Dedifferentiated amniotic fluid mesenchymal stem cell (primary cell): ENCODE results near the gene PTPA.
"Not testable (repeated sequence)": the region's sequence is repeated elsewhere in the genome, so short reads cannot be mapped to it uniquely, and the experiment has no call there.

Experiments
- DNase-seq: peaks from one replicate; pipeline ENCODE4 v3.0.0-alpha.2; 2016; ENCODE audit errors: extremely low spot score

The PTPA gene

DNA sequence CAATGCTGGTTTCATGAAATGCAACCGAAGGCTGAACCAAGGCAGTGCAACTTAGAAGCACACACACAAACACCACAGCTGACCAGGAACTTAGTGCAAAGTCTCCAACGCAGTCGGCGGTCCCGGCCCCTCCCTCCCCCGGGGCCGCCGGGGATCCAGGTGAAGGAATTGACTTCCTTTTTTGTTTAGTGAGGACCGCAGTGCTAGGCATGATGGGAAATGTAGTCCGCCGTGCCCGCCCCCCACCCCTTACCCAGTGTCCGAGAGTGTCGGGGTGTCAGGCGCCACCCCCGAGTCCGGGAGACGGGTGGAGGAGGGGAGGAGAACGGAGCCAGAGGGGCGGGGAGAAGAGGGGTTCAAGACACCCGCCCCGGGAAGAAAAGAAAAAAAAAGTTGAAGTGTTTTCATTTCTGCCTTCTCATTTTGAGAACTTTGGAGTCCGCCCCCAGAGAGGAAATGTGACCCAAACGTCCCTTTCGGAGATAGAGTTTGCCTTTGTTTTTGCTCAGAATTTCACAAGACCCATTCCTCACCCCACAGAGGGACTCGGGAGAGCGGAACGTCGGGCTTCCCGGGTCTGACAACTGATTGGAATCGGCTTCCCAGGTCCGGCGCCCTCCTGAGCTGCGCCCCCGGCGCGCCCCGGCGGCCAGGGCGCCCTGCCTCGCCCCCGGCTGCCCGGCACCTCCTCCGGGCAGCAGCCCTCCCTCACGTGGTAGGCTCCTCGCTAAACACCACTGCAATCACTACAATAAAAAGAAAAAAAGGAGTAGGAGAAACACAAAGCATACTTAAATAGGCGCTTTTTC lies 64.8 kb downstream of the PTPA start:
- peak; percentile 84 for DNase-seq

DNA sequence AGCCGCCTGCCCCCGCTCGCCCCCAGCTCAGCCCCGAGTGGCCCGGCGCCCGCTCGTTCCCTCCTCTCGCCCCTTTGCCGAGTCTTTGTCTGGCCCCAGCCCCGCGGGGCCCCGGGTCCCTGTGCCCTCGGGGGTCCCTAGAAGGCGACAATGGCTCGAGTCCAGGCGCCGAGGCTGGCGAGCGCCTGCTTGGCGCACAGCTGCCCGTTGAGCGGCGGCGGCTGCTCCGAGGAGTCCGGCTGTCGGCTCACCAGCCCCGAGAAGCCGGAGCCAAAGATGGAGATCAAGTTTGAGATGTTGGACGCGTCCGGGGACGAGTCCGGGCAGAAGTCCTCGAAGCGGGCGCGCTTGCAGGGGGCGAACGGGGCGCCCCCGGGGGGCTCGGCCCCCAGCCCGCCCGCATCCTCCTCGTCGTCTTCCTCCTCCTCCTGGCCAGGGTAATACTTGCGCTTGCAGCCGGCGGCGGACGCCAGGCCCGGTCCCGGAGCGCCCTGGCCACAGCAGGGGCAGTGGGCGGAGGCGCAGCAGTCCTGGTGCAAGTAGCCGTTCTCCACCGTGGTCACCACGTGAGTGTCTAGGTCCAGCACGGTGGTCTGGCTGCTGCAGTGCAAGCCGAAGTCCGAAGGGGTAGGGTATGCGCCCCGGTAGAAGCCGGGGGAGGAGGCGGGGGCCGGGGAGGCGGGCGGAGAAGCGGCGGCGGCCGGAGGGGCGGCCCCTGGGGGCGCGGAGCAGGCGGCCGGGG lies 65.7 kb downstream of the PTPA start:
- no peak for DNase-seq

DNA sequence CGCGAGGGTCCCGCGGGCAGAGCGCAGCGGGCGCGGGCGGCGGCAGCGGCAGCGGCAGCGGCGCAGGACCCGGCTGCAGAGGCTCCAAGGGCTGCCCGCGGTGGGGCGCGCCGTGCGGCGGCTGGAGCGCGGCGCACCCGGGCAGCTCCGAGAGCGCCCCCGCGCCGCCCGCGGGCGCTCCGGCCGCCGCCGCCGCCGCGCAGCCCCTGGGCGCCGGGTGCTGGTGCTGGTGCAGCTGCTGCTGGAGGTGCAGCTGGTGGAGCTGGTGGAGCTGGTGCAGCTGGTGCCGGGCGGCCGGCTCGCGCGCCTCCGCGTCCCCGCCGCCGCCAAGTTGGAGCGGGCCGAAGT lies 66.2 kb downstream of the PTPA start:
- DNase-seq = no peak

DNA sequence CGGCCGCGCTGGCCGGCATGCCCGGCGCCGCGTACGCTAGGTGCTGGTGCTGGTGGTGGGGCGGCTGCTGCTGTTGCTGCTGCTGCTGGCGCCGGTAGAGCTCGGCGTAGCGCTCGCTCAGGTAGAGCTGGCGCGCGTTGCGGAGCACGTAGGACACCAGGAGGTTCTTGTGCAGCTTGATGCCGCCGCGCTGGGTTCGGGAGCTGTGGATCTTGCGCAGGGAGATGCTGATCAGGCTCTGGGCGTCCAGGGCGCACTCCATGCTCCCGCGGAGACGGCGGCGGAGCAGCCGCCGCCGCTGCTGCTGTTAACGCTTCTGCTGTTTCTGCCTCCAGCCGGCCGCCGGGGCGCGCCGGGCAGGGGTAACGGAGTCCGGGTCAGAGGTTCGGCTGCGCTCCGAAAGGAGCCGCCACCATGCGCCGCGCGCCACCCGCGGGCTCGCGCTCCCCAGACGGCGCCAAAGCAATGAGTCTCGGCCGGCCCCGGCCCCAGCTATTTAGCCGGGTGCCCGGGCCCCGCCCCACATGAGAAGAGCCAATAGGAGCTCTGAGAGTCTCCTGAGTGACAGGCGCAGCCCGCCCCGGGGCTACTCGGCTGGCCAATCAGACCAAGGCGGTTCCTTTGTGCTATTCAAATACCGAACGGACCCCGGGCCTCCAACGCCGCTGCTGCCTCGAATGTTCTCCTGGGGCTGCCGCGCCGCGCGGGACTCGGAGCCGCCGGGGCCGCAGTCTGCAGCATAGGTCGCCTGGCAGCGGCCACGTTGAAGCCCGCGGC lies 66.8 kb downstream of the PTPA start, which contains the start of gene IER5L:
TSS of gene IER5L (minus strand) at position 471 of the 777 bp plus-strand sequence. CDS start at position 262, 209 bp downstream.
- peak; percentile 96 for DNase-seq

DNA sequence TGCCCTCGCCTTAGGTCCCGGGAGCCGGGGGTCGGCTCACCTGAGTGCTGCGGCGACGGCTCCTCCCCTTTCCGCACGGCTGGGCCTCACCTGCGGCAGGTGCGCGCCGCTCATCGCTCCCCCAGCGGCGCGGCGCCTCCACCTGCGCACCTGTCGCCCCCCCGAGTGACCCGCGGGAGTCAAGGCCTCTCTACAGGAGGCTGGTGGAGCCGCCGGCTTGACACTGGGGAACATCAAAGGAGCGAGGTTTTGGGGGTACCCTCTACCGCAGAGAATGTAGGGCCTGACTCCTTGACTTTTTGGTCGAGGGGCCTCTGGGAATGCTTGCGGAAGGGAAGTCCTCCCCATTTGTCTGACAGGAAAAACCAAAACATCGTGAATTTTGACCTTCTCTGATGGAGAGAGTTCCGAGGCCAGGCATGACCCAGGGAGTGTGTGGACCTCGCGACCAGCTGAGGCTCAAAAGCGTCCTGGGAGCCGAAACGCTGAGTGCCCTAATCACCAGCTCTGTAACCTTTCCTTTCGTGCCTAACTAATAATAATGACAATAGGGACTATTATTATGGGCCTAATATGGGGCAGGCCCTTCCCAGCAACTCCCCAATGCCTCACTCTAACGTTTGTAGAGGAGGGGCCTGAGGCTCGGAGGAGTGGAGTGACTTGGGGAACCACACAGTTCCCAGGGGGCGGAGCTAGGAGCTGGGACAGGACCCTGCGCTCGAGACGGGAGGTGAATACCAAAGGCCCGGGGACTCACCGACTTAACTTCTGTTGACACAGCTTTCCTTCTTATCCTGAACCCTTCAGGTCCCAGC lies 67.6 kb downstream of the PTPA start:
- no peak for DNase-seq

DNA sequence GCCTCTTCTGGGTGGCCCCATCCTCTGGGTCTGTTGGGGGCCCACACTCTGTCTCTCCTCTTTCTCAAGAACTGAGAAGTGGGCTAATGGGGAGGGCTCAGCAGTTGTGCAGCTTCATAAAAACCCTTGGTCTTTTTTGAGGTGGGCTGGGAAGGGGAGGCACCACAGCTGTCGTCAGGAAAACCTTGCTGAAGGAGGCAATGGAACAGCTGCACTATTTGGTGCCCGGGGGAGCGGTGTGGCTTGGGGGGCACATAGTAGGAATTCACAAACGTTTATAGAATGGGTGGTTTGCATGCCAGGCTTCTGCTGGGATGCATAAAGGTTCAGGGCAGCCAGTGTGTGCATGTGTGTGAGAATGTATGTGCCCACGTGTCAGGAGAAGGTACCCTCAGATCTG lies 70.0 kb downstream of the PTPA start:
- no peak for DNase-seq

DNA sequence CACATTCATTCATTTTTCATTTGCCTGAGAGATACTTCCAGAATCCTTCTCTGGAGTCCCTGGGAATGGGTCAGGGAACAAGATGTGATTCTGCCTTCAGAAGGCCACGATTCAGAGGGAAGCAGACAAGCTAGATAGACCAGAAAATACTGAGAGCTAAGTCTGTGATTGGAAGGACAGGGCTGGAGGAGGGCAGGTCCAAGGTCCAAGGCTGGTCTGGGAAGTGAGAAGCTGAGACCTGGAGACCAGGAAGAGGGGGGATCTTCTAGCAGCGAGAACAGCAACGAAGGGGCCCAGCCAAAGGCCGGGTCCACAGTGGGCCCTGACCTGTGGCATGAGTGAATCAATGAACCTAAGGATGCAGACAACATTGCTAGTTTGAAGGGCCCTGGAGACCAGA lies 70.9 kb downstream of the PTPA start:
- no peak for DNase-seq

DNA sequence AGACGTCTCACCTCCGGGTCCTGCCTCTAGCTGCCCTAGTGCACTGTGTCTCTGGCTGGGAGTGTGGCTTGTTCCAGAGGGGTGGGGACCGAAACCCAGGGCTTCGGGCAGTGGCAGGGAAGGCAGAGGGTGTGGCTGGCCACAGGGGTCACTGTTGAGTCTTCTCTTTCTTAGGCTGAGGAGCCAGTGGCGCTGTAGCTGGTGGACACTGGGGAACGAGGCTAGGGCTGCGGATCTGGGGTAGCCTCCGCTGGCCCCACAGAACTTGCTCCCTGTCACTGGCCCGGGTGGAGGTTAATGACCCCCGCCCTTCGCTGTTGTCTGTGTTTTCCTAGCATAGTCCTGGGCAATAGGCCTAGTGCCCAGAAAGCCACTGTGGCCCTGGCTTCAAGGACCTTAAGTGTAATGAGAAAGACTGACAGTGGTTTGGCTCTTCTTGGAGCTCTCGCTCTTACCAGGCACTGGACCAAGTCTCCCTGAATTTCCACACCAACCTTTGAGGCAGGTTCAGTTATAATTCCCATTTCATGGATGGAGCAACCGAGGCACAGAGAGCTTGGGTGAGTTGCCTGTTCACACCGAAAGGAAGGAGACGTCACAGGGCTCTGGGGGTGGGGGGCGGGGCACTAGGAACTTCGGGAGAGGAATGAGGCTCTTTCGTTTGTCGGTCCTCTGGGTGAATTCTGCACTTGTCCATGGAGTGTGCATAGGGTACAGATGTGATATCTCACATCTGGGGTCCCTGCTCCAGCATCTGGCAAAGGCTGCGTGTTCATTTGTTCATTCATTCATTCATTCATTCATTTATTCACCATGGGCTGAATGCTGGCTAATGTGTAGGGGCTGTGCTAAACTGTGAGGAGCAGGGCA lies 71.6 kb downstream of the PTPA start:
- no peak for DNase-seq

DNA sequence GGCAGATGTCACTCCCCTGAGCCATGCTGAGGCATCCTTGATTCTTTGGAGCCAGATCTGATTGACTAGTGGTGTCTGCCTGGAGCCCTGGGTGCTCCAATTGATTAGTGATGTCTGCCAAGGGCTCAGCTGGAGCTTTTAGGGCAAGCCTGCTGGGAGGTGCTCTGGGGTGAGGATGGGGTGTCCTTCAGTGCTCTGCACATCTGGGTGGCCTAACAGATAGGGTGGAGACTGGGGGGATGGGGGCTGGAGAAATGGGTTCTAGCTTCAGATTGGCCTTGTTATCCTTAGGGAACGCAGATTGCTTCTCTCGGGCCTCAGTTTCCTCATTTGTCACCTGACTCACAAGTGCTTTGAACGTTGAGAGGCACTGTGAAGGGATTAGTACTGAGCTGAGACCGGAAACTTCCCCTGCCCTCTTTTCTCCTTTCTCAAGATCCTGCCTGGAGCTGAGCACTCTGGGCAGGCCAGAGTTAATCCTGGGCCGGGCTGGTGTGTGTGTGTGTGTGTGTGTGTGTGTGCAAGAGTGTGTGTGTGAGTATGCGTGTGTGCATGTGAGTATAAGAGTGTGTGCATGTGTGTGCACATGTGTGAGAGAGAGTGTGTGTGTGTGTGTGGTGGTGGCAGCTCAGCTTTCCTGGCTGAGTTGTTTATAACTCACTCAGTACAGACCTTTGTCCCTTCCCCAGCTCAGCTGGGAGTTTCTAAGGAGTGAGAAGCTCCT lies 72.4 kb downstream of the PTPA start:
- DNase-seq = no peak

DNA sequence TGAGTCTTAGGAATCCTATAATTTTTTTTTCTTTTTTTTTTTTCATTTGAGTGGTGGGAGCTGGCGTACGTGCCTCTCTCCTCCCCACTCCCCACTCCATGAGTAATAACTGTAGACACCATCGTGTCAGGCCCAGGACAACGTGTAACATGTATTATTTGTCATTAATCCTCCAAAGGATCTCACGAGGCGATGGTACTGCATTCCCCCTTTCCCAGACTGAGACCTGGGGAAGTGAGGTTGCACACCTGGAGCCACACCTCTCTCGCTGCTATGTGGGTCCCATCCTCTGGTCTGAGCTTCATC lies 73.0 kb downstream of the PTPA start:
- no peak for DNase-seq

DNA sequence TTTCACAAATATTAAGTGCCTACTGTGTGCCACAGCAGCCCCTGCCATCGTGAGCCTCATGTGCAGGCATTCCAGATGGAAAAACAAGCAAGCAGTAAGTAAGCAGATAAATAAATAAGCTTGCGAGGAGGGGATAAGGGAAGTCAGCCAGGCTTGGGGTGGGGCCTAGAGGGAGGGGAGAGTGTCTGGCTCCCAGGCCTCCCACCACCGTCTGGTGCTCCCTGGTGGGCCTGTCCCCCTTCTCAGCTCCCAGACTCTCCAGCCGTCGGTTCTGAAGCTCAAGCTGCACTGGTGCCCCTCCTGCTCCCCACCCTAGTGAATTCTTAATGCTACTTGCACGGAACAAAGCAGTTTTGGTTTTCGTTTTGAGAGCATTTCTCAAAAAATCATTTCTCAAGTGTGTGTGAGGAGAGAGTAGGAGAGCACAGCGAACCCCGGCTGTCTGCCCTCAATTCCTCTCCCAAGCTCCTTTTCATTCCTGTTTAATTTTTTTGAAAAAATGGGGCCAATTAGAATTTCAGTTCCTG lies 73.4 kb downstream of the PTPA start:
- no peak for DNase-seq

DNA sequence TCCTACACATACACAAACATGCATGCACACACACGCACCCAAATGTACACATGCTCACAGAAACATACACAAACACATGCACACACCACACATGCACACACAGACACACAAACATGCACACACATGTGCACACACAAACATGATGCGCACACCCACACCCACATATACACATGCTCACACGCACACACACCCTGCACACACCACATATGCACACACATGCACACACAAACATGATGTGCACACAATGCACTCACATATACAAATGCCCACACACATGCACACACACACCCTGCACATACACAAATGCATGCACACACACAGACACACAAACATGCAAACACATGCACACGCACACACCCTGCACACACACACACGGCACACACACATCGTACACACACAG lies 74.2 kb downstream of the PTPA start:
- DNase-seq = no peak

DNA sequence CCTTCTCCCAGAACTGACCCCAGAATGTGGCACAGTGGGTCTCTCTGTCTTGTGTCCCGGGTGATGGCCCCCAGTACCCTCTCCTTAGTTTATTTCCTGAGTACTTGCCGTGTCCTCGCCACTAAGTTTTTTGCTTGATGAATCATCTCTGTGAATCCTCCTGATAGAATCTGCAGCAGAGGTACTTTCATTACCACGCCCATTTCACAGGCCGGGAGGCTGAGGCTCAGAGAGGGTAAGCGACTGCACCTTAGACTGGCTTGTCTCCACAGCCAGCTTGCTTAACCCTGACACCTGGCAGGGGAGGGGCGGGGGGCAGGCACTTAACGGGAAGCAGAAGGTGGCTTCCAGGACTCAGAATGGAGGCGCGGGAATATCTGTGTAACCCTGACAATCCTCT lies 74.8 kb downstream of the PTPA start:
- no peak for DNase-seq

DNA sequence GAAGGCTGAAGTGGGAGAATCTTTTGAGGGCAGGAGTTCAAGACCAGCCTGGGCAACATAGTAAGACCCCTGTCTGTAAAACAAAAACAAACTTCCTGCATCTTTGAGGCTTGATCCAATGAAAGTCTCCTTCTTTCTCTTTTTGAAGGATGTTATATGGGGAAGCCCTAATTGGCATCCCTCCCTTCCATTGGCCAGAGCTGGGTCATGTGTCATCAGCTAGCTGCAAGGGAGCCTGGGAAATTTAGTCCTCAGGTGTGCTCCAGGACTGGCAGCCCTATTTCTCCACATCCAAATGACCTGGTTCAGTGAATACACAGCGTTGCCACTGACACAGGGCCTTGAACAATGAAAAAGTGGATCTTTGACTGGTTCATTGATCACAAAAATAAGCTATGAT lies 75.8 kb downstream of the PTPA start:
- DNase-seq = no peak

DNA sequence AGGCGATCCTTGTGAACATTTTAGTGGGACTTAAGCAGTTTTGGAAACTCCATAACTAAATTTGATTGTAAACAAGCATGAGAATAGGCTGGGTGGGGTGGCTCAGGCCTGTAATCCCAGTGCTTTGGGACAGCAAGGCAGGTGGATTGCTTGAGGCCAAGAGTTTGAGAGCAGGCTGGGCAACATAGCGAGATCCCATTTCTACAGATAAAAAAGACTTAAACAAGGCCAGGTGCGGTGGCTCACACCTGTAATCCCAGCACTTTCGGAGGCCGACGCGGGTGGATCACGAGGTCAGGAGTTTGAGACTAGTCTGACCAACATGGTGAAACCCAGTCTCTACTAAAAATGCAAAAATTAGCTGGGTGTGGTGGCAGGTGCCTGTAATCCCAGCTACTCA lies 78.8 kb downstream of the PTPA start:
- DNase-seq = not testable (repeated sequence)

DNA sequence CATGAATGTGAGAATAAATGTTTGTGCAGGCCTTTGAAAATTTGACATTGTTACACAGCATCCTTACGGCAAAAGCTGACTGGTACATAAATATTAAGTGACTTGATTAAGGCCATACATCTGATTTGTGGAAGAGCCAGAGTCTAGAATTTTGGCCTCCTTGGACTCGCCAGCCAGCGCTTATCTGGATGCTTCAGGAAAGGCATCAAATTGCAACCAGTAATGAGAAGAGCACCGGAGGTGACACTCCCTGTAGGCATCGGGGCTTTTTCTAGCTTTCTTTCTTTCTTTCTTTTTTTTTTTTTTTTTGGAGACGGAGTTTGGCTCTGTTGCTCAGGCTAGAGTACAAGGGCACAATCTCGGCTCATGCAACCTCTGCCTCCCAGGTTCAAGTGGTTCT lies 80.0 kb downstream of the PTPA start:
- no peak for DNase-seq

DNA sequence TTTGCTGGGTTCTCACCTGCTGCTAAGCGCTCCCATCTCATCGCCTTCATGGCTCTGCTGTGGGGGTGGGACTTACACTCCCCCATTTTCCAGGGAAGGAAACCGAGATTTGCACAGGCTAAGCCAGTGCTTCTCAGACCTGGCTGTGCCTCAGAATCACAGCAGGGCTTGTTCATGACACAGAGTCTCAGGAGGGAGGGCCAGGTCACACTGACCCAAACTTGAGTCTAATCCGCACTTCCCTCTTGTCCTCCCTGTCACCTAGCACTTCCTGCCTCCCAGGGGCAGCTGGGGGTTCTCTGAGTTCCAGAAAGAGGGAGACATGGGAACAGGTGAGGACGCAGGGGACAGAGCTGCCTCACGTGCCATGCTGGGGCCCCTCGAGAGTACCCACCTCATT lies 82.4 kb downstream of the PTPA start:
- DNase-seq = no peak

DNA sequence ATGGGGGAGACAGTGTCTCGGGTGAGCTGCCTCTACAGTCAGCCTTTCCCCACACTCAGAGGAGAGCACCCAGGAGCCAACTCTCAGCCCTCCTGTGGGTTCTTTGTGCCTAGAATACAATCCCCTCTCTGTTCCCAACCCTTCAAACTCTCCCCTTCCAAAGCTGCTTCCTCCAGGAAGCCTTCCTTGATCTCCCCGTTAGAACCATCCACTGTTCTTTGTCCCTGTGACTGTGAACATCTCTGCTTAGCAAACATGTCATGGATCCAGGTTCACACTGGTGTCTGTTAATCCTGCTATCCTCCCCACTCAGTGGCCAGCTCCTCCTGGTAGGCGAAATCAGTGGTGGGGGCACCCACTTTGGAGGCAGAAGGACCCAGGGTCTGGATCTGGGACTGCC lies 83.0 kb downstream of the PTPA start:
- no peak for DNase-seq

DNA sequence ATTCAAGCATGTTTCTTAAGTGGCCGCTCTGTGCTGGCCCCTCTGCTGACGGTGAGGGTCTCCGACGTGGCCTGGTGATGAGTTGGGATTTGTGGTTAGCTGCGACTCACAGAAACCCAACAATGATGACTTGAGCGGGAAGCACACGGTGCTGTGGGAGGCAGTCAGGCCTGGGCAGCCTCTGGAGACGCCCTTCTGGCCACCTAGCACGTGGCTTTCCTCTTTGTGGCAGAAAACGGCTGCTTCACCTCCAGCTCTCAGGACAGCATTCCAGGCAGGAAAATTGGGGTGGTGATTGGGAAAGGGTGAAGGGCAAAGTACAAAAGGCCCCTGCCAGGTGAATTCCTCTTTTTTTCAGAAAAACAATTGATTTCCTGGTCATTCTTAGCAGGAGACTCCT lies 84.4 kb downstream of the PTPA start:
- DNase-seq = no peak

DNA sequence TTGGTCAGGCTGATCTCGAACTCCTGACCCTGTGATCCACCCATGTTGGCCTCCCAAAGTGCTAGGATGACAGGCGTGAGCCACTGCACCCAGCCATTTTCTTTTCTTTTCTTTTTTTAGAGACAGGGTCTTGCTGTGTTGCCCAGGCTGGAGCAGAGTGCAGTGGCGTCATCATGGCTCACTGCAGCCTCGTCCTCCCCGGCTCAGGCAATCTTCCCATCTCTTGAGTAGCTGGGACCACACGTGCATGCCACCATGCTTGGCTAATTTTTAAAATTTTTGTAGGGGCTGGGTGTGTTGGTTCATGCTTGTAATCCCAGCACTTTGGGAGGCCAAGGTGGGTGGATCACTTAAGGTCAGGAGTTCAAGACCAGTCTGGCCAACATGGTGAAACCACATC lies 85.8 kb downstream of the PTPA start:
- not testable (repeated sequence) for DNase-seq
